ENCODE results near the gene SYNPR. TPM values are rescaled to one million over a fixed set of nuclear protein-coding genes. Genes with fewer than 3 reads are reported as not detected.

The SYNPR gene
- total and polyA plus RNA-seq, 11 donors = 0.11 to 1.0 (median 0.41) TPM; not detected in 7

GRCh38 chr3:63513791-63514190, 235.7 kb downstream of the SYNPR start:
- Histone ChIP-seq H3K4me3 (no peak overlapping the region), H3K27ac (no peak overlapping the region), H3K36me3 (no peaks in the 10 kb centered on the region), H3K27me3 (no peaks in the 10 kb centered on the region), H3K9me3 (no peaks in the 10 kb centered on the region), H3K4me1 (no peaks in the 10 kb centered on the region)
- TF ChIP-seq CTCF (IDR thresholded peaks at IDR 0.05) = no peak
- no peak for TF ChIP-seq POLR2A (IDR thresholded peaks at IDR 0.05)
- 75 to 88% (median 88%) methylated on average over 1 of the region's 1 CpG for WGBS, 4 donors
- DNase-seq (no peak), ATAC-seq (no peak)
- intact Hi-C loops (cut with DNase I) = no loop called here

GRCh38 chr3:63514678-63515077, 236.6 kb downstream of the SYNPR start:
- no peaks in the 10 kb centered on the region for H3K4me1 ChIP-seq
- no peaks in the 10 kb centered on the region for H3K36me3 ChIP-seq
- no peaks in the 10 kb centered on the region for H3K27me3 ChIP-seq
- intact Hi-C loops (cut with DNase I) = no loop called here
- TF ChIP-seq POLR2A (IDR thresholded peaks at IDR 0.05) (no peak), CTCF (IDR thresholded peaks at IDR 0.05) (no peak)
- H3K9me3 ChIP-seq = no peaks in the 10 kb centered on the region
- H3K4me3 ChIP-seq = no peak overlapping the region
- peak in 1 of 4 donors; percentile 42 for ATAC-seq
- no peak for DNase-seq
- 47 to 71% (median 56%) methylated on average over 4 of the region's 4 CpGs for WGBS, 4 donors
- no peak overlapping the region for H3K27ac ChIP-seq

GRCh38 chr3:63519426-63519825, 241.3 kb downstream of the SYNPR start:
- Histone ChIP-seq H3K4me1 (no peaks in the 10 kb centered on the region), H3K4me3 (no peak overlapping the region), H3K27me3 (no peaks in the 10 kb centered on the region), H3K27ac (no peak overlapping the region), H3K36me3 (no peaks in the 10 kb centered on the region), H3K9me3 (no peaks in the 10 kb centered on the region)
- DNase-seq (no peak), ATAC-seq (no peak)
- intact Hi-C loops (cut with DNase I) = no loop called here
- TF ChIP-seq POLR2A (IDR thresholded peaks at IDR 0.05) (no peak), CTCF (IDR thresholded peaks at IDR 0.05) (no peak)
- 76 to 85% (median 79%) methylated on average over 3 of the region's 3 CpGs for WGBS, 4 donors

- DNase-seq = no peak
- no peaks in the 10 kb centered on the region for H3K4me1 ChIP-seq
- H3K4me3 ChIP-seq = no peak overlapping the region
- no peaks in the 10 kb centered on the region for H3K27me3 ChIP-seq
- peaks cover 0 to 2% (median 0%) of the 10 kb centered on the region in 12 donors for H3K9me3 ChIP-seq
- TF ChIP-seq CTCF (IDR thresholded peaks at IDR 0.05) = no peak
- no peak for TF ChIP-seq POLR2A (IDR thresholded peaks at IDR 0.05)
- no peak overlapping the region for H3K27ac ChIP-seq
- intact Hi-C loops (cut with DNase I) = no loop called here
- ATAC-seq = no peak
- H3K36me3 ChIP-seq = no peaks in the 10 kb centered on the region
- WGBS, 4 donors = 84 to 100% (median 88%) methylated on average over 1 of the region's 1 CpG
Observed at GRCh38 chr3:63521657-63522056, 243.5 kb downstream of the SYNPR start.

Data from heart left ventricle (tissue), 16 donors.